Suppressor macrophage (primary cell): ENCODE data around the gene RANBP1.

Experiments used
- DNase-seq, 4 experiments: peaks; one replicate each; pipeline ENCODE4 v3.0.0-alpha.2; 2020 to 2022

The RANBP1 gene

DNA sequence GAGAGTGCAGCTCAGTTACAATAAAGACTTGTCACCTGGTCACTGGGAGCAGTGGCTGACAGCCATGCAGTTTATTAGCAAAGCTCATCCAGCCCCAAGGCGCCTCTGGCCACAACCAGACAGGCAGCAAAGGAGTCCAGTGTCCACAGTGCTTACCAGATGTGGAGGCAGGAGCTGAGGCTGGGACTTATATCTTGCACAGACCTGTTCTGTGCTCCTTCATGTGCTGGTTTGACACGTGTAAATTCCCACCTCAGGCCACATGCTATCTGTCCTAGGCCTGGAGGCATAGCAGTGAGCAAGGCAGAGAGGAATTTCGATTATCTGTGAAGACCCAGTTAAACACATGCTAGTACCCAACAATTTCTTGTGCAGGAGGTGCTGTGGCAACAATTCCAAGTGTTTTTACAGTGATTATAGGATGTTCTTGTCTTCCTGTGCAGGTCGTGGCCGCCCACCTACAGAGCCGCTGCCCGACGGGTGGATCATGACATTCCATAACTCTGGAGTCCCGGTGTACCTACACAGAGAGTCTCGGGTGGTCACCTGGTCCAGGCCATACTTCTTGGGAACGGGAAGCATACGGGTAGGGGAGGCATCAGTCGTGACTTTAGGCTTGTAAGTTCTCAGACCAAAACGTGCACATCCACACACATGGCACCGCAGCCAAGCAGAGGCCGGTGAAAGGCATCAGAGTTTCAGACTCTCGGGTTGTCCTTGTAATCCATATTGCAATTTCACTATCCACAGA, 26.5 kb upstream of the RANBP1 start:
- no peak for DNase-seq

DNA sequence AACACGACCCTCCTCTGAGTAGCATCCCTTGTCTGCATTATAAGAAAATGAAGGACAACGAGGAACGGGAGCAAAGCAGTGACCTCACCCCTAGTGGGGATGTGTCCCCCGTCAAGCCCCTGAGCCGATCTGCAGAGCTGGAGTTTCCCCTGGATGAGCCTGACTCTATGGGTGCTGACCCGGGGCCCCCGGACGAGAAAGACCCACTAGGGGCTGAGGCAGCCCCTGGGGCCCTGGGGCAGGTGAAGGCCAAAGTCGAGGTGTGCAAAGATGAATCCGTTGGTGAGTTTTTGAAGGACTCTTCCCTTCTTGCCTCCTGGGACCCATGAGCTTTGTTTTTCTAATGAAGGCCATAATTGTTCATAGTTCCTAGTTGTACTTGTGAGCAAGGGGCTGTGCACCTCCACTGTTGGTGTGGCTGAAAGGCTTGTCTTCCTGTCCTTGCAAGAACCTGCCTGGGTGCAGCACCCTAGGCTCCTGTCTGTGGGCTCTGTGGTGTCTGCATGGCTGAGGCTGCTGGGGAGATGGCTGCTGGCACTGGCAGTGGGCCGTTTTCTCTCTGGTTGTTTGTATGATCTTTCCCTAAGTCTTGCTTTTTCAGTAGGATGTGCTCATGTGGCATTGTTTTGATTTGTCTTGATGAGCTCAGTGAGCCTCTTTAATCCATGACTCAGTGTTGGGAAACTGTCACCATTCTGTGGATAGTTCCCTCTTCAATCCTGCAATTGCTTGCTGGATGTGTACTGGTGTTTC, 25.8 kb upstream of the RANBP1 start:
- peak in 2 of 4 experiments; percentile 25 to 34 for DNase-seq

DNA sequence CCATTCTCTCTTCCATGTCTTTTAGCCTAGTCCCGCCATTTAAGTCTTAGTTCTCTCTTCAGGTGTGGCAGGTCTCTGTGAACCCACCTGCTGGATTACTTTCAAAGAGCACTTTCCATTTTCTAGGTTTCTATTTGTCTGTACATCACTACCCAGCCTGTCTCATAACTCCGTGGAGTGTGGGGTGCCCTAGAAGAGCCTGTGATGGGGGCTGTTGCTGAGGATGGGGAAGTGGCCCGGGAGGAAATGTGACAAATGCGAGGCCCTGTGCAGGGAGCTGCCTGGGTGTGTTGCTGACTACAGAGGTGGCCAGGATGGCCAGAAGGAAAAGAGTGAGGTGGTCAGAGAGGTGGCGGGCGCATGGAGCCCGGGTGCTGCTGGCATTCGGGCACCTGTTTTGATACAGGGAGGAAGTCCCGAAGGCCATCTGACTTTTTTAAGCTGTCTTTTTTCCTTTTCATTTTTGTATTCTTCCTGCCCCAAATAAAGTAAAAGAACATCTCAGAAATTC, 25.1 kb upstream of the RANBP1 start:
- DNase-seq: peak in 2 of 4 experiments; percentile 25 to 39

- no peak for DNase-seq
Measured at GRCh38 chr22:20091690-20092476, 24.0 kb upstream of the RANBP1 start.

DNA sequence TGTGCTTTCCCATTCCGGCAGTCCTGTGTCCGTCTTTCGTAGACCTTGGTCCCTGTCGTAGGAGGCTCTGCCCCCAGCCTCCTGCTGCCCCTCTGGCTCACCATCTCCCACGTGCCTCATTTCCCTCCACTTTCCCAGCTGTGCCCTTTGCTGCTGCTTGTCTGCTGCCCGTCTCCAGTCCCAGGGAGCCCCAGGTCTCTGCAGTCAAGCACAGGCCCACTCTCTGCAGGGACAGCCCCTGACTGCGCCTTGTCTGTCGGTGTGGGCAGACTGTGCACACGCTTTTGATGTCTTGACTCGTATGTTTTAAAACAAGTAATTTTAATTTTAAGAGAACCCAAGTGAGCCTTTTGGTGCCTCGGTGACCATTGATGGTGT, 23.4 kb upstream of the RANBP1 start:
- DNase-seq: no peak

DNA sequence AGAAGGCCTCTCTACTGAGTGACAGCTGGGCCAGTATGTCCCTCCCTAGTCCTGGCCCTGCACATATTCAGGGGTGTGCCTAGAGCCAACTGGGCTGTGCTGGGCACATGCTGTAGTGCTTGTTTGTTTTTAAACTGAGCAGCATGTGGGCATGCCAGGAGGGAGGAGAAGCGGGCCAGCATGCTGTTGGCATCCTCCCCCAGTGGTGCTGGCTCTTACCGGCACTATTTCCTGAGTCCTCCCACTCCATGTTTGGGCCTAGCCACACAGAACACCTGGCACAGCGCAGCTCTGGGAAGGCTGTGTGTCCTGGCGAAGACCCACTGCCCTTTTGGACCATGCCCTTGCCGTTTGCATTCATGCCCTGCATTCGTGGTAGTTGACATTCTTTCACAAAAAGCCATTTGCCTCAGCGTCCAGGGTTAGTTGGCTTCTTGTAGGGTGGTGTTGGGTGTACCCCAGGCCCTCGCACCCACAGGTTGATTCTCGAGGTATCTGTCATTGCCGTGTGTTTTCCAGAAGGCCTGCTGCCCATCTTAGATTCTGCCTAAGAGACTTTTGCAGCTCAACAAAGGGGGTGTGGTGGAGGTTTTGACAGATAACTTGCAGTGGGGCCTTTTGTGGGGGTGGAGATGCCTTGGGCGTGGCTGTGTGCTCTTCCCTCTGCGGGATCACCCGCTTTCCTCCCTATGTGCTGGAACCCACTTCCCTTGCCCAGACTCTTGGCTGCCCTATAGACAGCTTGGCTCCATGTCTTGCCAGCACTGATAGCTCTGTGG, 22.3 kb upstream of the RANBP1 start:
- DNase-seq: no peak

- no peak for DNase-seq
Measured at GRCh38 chr22:20094197-20094807, 21.6 kb upstream of the RANBP1 start.

DNA sequence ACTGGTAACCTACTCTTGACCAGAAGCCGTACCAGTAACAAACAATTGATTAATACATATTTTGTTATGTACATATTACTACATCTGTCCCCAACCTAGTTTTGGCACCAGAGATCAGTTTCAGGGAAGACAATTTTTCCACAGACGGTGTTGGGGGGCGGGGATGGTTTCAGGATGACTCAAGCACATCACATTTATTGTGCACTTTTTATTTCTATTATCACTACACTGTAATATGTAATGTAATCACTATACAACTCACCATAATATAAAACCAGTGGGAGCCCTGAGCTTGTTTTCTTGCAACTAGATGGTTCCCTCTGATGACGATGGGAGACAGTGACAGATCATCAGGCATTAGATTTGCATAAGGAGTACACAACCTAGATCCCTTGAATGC, 20.4 kb upstream of the RANBP1 start:
- no peak for DNase-seq

- no peak for DNase-seq
Measured at GRCh38 chr22:20096574-20097420, 19.1 kb upstream of the RANBP1 start.

- no peak for DNase-seq
Measured at GRCh38 chr22:20099099-20099711, 16.7 kb upstream of the RANBP1 start.

GRCh38 chr22:20101638-20102037, 14.3 kb upstream of the RANBP1 start:
- no peak for DNase-seq

- DNase-seq: no peak
Measured at GRCh38 chr22:20102203-20102780, 13.6 kb upstream of the RANBP1 start.

- no peak for DNase-seq
Measured at GRCh38 chr22:20105456-20106204, 10.3 kb upstream of the RANBP1 start.

DNA sequence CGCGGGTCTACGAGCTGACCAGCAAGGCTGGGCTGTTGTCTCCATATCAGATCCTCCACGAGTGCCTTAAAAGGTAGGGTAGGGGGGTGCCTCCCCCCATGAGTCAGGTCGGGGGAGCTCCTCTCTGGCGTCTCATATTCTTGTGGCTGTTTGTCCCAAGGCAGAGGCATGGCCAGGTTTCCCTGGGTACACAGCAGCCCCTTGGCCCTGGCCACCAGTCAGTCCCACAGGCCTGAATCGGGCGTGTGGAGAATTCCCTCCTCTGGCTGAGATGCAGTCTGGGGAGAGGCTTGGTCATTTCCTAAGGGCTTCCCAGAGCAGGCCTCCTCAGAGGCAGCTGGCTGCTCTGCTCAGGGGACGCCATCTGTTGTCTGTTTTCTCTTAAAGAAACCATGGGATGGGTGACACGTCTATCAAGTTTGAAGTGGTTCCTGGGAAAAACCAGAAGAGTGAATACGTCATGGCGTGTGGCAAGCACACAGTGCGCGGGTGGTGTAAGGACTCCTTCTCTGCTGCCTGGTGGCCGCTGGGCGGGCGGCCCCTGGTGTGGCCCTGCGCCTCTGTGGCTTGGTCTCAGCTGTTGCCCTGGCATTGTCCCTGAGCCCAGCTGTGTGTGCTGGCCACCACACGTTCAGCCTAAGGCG, 9.6 kb upstream of the RANBP1 start:
- no peak for DNase-seq

DNA sequence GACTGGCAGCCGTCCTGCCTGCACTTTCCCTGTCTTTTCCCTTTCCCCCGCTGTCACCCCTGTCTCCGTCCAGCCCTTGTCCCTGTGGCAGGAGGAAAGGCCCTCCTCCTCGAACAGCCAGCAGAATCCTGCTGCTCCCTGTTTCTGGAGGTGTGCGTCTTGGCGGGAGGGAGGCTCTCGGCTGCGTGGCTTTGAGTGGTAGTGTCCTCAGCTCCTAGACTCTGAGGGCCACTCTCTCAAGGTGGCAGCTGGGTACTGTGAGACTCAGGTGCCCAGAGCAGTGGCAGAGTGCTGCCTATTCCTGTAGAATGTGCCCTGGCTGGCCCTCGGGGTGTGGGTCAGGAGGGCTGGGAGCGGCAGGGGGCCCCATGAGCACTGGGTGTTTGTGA, 9.1 kb upstream of the RANBP1 start:
- no peak for DNase-seq

GRCh38 chr22:20107471-20107901, 8.4 kb upstream of the RANBP1 start:
- DNase-seq: no peak

DNA sequence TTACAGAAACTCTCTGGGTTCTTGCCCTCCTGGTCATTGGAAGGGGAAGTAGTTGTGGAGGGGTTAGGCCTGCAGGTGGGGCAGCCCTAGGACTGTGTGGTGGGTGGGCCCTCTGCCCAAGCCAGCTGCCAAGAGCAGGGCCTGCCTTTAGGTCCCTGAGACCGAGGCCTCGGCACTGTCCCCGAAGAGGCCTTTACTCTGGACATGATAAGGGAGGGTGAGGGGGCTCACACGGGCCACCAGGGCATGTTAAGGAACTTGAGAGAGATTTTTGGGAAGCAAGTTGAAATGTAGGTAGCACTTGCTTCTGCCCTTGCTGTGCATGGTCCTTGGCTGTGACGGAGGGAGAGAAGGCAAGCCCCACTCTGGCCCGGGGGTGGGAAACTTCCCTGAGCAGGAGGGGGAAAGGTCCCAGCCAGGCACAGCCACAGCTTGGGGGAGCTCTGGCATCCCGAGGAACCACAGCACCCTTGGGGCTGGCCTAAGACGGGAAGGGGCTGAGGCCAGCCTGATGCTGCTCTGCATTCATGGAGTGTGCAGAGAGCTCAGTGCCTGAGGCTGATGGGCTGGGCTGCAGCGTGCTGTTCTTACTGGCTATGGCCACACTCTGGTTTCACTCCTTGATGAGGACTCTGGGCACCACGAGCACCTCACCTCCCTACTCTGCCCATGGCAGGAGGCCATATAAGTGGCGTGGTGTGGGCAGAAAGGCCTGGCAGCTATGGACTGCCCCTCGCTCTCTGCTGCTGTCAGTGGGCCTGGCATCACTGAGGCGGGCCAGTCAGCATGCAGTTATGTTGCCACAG, 7.8 kb upstream of the RANBP1 start:
- DNase-seq: no peak

GRCh38 chr22:20108757-20109230, 7.1 kb upstream of the RANBP1 start:
- no peak for DNase-seq
